Measurements from ENCODE around the gene SMOC1. TPM values are rescaled to one million over a fixed set of nuclear protein-coding genes. Genes with fewer than 3 reads are reported as not detected.
"Not testable (repeated sequence)": the region's sequence is repeated elsewhere in the genome, so short reads cannot be mapped to it uniquely, and the experiment has no call there.

The SMOC1 gene
- polyA plus RNA-seq, 3 donors = not detected

- Histone ChIP-seq H3K9ac (ENCODE audit: insufficient read depth, low read length, poor library complexity, severe bottlenecking) (no peak overlapping the region), H3K79me2 (ENCODE audit: insufficient read depth, low read length) (no peaks in the 10 kb centered on the region), H3K4me1 (ENCODE audit: control insufficient read depth in 1 of 2, insufficient read depth in 2 of 2, low read length in 2 of 2) (no peaks in the 10 kb centered on the region), H3K9me3 (replicated peaks in 1 of 2; ENCODE audit: control insufficient read depth in 1 of 2, insufficient read depth in 1 of 2, low read length in 2 of 2) (peaks cover 7 to 9% of the 10 kb centered on the region in 2 donors), H3K27me3 (ENCODE audit: control insufficient read depth in 2 of 2, insufficient read depth in 2 of 2, low read length in 2 of 2) (no peaks in the 10 kb centered on the region), H4K20me1 (ENCODE audit: insufficient read depth, low read length) (no peaks in the 10 kb centered on the region), H3K4me3 (replicated peaks in 1 of 3; ENCODE audit: low read depth in 2 of 3, low read length in 3 of 3) (no peak overlapping the region), H3K4me2 (replicated peaks; ENCODE audit: extremely low read depth, low read length, poor library complexity, severe bottlenecking) (no peak overlapping the region), H3K27ac (ENCODE audit: low read depth in 1 of 2, low read length in 2 of 2) (no peak overlapping the region), H3K36me3 (replicated peaks in 1 of 2; ENCODE audit: control insufficient read depth in 1 of 2, insufficient read depth in 2 of 2, low read length in 2 of 2) (no peaks in the 10 kb centered on the region), H2AFZ (ENCODE audit: insufficient read depth, low read depth, low read length, poor library complexity, severe bottlenecking) (no peak overlapping the region)
- TF ChIP-seq CTCF (IDR thresholded peaks at IDR 0.05) = no peak
- 85% methylated on average over 1 of the region's 1 CpG for WGBS (ENCODE audit: insufficient coverage)
- H3K27ac Mint-ChIP-seq = no peak overlapping the region
- DNase-seq = no peak
- no peaks in the 10 kb centered on the region for H3K36me3 Mint-ChIP-seq
- H3K4me1 Mint-ChIP-seq = no peaks in the 10 kb centered on the region
- H3K27me3 Mint-ChIP-seq (ENCODE audit: low read depth in 3 of 3) = peaks cover 0 to 10% (median 3%) of the 10 kb centered on the region in 3 donors
- no peak overlapping the region for H3K4me3 Mint-ChIP-seq
- intact Hi-C loops (cut with micrococcal nuclease) = no loop called here
- H3K9me3 Mint-ChIP-seq = peaks cover 13 to 26% (median 19%) of the 10 kb centered on the region in 7 donors
These were observed 22.1 kb downstream of the SMOC1 start for GRCh38 chr14:69901113-69901951.

GRCh38 chr14:69903046-69903445, 23.8 kb downstream of the SMOC1 start:
- H3K9me3 Mint-ChIP-seq = peaks cover 9 to 18% (median 13%) of the 10 kb centered on the region in 7 donors
- H3K9me3 ChIP-seq (replicated peaks in 1 of 2; ENCODE audit: control insufficient read depth in 1 of 2, insufficient read depth in 1 of 2, low read length in 2 of 2); H2AFZ ChIP-seq (ENCODE audit: insufficient read depth, low read depth, low read length, poor library complexity, severe bottlenecking); H3K4me1 Mint-ChIP-seq; H3K4me1 ChIP-seq (ENCODE audit: control insufficient read depth in 1 of 2, insufficient read depth in 2 of 2, low read length in 2 of 2); H4K20me1 ChIP-seq (ENCODE audit: insufficient read depth, low read length); H3K9ac ChIP-seq (ENCODE audit: insufficient read depth, low read length, poor library complexity, severe bottlenecking); H3K27me3 ChIP-seq (ENCODE audit: control insufficient read depth in 2 of 2, insufficient read depth in 2 of 2, low read length in 2 of 2); H3K27ac ChIP-seq (ENCODE audit: low read depth in 1 of 2, low read length in 2 of 2); DNase-seq; H3K4me2 ChIP-seq (replicated peaks; ENCODE audit: extremely low read depth, low read length, poor library complexity, severe bottlenecking); H3K4me3 ChIP-seq (replicated peaks in 1 of 3; ENCODE audit: low read depth in 2 of 3, low read length in 3 of 3); intact Hi-C loops (cut with micrococcal nuclease); H3K27me3 Mint-ChIP-seq (ENCODE audit: low read depth in 3 of 3); H3K4me3 Mint-ChIP-seq; H3K79me2 ChIP-seq (ENCODE audit: insufficient read depth, low read length); H3K27ac Mint-ChIP-seq; H3K36me3 ChIP-seq (replicated peaks in 1 of 2; ENCODE audit: control insufficient read depth in 1 of 2, insufficient read depth in 2 of 2, low read length in 2 of 2); H3K36me3 Mint-ChIP-seq: not testable (repeated sequence)
- WGBS (ENCODE audit: insufficient coverage) = 97% methylated on average over 21 of the region's 29 CpGs
